ENCODE measurements around the gene GGCX.

DNA sequence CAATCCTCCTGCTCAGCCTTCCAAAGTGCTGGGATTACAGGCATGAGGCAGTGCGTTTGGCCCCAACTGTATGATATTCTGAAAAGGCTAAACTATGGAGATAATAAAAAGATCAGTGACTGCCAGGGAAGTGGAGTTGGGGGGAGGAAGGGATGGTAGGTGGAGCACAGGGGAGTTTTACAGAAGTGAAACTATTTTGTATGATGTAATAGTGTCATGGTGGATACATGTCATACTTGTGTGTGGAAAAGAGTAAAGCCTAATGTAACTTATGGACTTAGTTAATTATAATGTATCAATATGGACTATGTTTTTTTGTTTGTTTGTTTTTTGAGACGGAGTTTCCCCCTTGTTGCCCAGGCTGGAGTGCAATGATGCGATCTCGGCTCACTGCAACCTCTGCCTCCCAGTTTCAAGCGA, 2.9 kb upstream of the GGCX start:
- TF ChIP-seq, protein P1, sequence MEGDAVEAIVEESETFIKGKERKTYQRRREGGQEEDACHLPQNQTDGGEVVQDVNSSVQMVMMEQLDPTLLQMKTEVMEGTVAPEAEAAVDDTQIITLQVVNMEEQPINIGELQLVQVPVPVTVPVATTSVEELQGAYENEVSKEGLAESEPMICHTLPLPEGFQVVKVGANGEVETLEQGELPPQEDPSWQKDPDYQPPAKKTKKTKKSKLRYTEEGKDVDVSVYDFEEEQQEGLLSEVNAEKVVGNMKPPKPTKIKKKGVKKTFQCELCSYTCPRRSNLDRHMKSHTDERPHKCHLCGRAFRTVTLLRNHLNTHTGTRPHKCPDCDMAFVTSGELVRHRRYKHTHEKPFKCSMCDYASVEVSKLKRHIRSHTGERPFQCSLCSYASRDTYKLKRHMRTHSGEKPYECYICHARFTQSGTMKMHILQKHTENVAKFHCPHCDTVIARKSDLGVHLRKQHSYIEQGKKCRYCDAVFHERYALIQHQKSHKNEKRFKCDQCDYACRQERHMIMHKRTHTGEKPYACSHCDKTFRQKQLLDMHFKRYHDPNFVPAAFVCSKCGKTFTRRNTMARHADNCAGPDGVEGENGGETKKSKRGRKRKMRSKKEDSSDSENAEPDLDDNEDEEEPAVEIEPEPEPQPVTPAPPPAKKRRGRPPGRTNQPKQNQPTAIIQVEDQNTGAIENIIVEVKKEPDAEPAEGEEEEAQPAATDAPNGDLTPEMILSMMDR (IDR thresholded peaks at IDR 0.05 in 4 of 5, conservative IDR thresholded peaks at IDR 0.05 in 1 of 5) = no peak
- TF ChIP-seq POLR2A (IDR thresholded peaks at IDR 0.05) = no peak

All from gastrocnemius medialis (tissue), 4 donors.